HG03039 (cell line): ENCODE measurements around the gene SLC25A36.
A peak's percentile ranks its signal among the peaks of the same experiment; 100 is the strongest.
"Not testable (repeated sequence)": the region's sequence is repeated elsewhere in the genome, so short reads cannot be mapped to it uniquely, and the experiment has no call there.

Experiments
- ATAC-seq: cut with Tn5 transposase; IDR thresholded peaks from one replicate; pipeline ENCODE4 v1.9.1; 2021; ENCODE audit warnings: mild to moderate bottlenecking, moderate library complexity; ENCODE audit not compliant: unreplicated experiment

Gene SLC25A36

GRCh38 chr3:140987792-140988191 lies 46.2 kb downstream of the SLC25A36 start:
- ATAC-seq: not testable (repeated sequence)

DNA sequence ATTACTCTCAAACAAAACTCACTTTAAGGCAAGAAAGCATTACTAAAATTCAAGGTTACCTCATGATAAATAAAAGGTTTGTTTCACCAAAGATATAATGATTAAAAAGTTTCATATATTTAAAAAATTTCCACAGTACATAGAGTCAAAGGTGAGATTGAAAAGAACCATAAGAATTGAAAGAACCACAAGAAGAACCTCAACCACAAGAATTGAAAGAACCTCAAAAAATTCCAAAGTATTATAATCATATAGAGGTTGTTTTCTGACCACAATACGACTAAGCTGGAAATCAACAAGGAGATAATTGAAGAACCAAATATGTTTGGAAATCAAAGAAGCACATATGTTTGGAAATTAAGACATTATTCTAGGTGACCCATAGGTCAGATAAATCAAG lies 52.7 kb downstream of the SLC25A36 start:
- no peak for ATAC-seq

GRCh38 chr3:140994861-140995260 lies 53.2 kb downstream of the SLC25A36 start:
- ATAC-seq: not testable (repeated sequence)

GRCh38 chr3:140995881-140996280 lies 54.2 kb downstream of the SLC25A36 start:
- ATAC-seq: no peak

GRCh38 chr3:141000027-141000663 lies 58.5 kb downstream of the SLC25A36 start:
- ATAC-seq: peak; percentile 78

- ATAC-seq: no peak
Observed at GRCh38 chr3:141000686-141001085, 59.0 kb downstream of the SLC25A36 start.

DNA sequence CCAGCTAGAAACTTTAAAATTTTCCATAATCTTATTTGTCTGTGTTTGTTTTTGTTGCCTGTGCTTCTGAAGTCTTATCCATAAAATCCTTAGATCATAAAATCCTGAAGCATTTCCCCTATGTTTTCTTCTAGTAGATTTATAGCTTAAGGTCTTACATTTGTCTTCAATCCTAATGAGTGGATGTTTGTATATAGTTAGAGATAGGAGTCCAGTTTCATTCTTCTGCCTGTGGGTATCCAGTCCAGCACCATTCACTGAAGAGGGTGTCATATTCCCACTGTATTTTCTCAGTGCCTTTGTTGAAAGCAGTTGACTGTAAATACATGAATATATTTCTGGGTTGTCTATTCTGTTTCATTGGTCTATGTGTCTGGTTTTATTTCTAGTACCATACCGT lies 64.7 kb downstream of the SLC25A36 start:
- no peak for ATAC-seq

GRCh38 chr3:141009496-141009895 lies 67.9 kb downstream of the SLC25A36 start:
- no peak for ATAC-seq

- peak; percentile 85 for ATAC-seq
Observed at GRCh38 chr3:141011232-141011996, 69.8 kb downstream of the SLC25A36 start.

- no peak for ATAC-seq
Observed at GRCh38 chr3:141011997-141012262, 70.3 kb downstream of the SLC25A36 start.

- ATAC-seq: no peak
Observed at GRCh38 chr3:141012571-141012970, 70.9 kb downstream of the SLC25A36 start.

DNA sequence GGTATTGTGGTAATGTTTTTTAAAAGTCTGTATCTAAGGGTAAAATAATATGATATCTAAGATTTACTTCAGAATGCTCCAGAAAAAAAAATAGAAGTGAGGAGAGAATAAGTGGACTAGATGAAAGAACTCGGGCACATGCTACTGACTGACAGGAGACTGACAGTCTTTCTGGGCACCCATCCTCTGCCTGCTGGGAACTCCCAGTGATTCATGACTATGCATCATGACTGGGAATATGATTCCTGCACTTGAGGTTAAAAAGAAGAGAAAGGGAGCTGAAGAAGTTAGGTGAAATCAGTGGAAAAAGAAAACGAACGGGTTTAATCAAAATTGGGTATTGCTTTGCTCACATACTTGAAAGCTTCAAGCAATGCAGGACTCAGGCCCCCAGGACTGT lies 73.8 kb downstream of the SLC25A36 start:
- no peak for ATAC-seq

DNA sequence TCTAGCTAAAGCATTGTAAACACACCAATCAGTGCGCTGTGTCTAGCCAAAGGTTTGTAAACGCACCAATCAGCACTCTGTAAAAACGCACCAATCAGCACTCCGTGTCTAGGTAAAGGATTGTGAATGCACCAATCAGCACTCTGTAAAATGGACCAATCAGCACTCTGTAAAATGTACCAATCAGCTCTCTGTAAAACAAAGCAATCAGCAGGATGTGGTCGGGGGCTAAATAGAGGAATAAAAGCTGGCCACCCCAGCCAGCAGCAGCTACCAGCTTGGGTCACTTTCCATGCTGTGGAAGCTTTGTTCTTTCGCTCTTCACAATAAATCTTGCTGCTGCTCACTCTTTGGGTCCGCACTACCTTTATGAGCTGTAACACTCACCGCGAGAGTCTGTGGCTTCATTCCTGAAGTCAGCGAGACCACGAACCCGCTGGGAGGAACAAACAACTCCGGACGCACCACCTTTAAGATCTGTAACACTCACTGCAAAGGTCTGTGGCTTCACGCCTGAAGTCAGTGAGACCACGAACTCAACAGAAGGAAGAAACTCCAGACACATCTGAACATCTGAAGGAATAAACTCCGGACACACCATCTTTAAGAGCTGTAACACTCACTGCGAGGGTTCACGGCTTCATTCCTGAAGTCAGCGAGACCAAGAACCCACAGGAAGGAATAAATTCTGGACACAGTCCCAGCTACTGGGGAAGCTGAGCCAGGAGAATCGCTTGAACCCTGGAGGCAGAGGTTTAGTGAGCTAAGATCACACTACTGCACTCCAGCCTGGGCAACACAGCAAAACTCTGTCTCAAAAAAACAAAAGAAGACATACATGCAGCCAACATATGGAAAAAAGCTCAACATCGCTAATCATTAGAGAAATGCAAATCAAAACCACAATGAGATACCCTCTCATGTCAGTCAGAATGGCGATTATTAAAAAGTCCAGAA lies 76.0 kb downstream of the SLC25A36 start:
- not testable (repeated sequence) for ATAC-seq

DNA sequence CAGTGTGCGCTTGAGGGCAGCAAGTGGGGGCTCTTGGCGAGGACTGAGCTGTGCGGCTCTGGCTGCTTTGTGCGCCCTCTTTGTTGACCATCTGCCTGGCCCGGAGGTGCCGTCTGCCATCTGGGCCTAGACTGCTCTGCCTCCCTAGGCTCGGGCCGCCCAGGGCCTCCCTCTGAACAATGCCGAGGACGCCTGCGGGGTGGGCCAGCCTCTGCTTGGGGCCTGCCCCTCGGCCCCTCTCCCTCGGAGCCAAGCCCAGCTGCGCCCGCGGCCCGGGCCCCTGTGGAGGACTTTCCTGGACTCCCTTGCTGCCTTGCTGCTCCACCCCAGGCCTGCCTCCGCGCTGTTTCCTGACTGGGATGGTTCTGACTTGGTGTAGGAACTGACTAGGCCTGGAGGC lies 77.6 kb downstream of the SLC25A36 start:
- ATAC-seq: no peak

DNA sequence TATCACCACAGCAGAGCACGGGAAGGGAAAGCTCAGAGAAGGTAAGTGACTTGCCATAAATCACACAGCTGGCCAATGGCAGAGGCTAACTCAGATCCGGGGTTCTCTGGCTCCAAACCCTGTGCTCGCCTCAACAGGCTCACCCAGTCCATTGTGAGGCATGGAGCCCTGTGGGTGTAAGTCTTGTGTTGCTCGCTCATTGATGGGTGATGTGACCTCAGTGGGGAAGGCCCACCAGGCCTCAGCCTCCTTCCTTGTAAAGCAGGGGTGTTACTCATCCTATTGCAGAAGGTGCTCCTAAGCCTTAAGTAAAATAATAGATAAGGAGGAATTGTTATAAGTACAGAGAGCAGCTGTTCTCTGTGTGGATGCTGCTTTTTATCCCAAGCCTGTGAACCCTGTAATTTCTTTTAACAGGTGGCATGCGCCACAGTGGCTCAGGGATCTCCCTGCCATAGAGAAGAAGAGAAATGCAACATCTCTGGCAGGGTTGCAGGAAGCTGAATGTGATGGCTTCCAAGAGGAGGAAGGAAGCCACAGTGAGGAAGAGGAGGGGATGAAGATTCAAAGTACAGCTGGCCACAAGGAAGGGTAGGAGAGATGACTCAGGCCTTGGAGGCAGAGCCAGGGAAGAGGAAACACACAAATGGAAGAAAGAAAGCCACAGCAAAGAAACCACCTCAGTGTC lies 78.7 kb downstream of the SLC25A36 start:
- ATAC-seq: no peak

GRCh38 chr3:141021261-141021660 lies 79.6 kb downstream of the SLC25A36 start:
- no peak for ATAC-seq
